Measurements from ENCODE around the gene HOXA9. TPM values are rescaled to one million over a fixed set of nuclear protein-coding genes. Genes with fewer than 3 reads are reported as not detected.

HOXA9 gene
- total RNA-seq, 4 donors from 2014 or later: 25.7 to 71.2 (median 46.1) TPM

DNA sequence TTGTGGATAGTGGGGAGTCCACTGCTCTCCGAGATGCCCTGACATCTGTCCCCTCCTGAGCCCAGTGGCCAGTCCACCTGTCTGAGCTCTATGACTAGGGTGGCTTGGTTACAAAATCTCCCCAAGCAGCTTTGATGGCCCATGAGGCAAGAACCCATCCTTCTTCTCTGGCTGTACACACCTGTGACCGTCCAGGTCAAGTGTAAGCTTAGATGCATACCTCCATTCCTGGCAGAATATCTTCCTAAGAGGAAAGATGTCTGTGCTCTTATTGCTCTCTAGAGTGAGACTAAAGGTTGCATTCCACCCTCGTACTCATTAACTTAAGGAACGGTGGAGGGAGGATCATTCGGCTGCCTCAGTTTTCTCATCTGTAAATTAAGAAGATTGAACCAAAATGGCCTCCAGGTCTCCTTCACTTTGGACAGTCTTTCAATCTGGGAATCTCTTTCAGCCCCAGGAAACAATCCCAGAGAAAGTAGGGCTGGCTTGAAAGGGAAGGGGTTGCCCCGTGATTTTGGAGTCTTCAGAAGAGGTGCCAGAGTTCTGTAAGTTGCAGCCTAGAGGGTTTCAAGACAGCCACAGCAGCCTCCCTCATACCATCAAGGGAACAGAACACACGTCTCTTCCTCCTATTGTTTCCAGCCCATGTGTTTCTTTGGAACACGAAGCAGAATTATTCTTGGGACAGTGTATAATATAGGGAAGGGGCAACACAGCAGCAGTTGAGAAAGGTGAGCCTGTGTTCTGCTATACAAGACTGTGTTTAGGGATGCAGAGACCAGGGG, 40.2 kb downstream of the HOXA9 start:
- peak overlapping the region in 1 of 4 donors; percentile 30 for H3K4me3 ChIP-seq
- peak overlapping the region in 3 of 4 donors; percentile 61 to 85 (median 74) for H3K27ac ChIP-seq
- no peaks in the 10 kb centered on the region for H3K9me3 ChIP-seq
- peaks cover 0 to 84% (median 6%) of the 10 kb centered on the region in 4 donors for H3K4me1 ChIP-seq
- H3K27me3 ChIP-seq: no peaks in the 10 kb centered on the region
- TF ChIP-seq, protein P1, sequence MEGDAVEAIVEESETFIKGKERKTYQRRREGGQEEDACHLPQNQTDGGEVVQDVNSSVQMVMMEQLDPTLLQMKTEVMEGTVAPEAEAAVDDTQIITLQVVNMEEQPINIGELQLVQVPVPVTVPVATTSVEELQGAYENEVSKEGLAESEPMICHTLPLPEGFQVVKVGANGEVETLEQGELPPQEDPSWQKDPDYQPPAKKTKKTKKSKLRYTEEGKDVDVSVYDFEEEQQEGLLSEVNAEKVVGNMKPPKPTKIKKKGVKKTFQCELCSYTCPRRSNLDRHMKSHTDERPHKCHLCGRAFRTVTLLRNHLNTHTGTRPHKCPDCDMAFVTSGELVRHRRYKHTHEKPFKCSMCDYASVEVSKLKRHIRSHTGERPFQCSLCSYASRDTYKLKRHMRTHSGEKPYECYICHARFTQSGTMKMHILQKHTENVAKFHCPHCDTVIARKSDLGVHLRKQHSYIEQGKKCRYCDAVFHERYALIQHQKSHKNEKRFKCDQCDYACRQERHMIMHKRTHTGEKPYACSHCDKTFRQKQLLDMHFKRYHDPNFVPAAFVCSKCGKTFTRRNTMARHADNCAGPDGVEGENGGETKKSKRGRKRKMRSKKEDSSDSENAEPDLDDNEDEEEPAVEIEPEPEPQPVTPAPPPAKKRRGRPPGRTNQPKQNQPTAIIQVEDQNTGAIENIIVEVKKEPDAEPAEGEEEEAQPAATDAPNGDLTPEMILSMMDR (IDR thresholded peaks at IDR 0.05): no peak
- no peak for TF ChIP-seq POLR2A (IDR thresholded peaks at IDR 0.05)
- no peaks in the 10 kb centered on the region for H3K36me3 ChIP-seq
- peak in 2 of 3 donors; percentile 5 to 63 for DNase-seq

DNA sequence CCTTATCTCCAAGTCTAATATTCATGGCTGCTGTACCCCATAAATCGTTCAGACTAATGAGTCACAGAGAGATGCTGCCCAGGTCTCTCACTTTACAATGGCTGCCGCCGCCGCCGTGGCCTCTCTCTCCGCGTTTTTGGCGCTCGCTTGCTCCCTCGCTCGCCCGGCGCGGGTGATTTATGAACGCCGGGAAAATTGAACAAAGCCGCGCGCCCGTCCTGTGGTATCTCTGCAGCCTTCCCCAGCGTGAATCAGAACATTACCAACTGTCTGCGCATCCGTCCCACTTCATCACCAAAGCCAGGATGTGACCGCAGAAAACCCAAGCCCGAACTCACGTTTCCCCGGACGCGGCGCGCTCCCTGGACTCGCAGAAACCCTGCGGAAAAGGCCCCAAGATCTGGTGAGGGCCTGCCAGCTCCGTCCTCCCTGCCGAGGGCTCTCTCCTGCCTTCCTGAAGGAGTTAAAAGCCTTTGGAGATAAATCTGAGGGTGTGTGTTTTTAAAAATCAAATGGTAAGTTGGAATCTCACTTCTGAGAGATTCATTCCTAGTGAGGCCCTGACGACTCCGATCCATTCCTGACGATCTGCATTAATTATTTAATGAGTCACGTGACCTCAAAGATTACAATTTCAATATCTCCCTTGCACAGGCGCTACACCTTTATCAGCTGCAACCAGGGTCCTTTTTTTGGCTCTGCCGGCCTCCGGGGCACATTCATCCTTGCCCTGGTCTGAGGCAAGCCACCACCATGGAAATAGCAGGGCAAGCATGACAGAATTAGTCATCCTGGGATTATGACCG, 41.0 kb downstream of the HOXA9 start:
- H3K4me1 ChIP-seq: peaks cover 0 to 89% (median 5%) of the 10 kb centered on the region in 4 donors
- peak overlapping the region in 3 of 4 donors; percentile 61 to 85 (median 74) for H3K27ac ChIP-seq
- TF ChIP-seq, protein P1 (IDR thresholded peaks at IDR 0.05): no peak
- no peak for TF ChIP-seq POLR2A (IDR thresholded peaks at IDR 0.05)
- no peaks in the 10 kb centered on the region for H3K27me3 ChIP-seq
- peak overlapping the region in 2 of 4 donors; percentile 30 to 35 for H3K4me3 ChIP-seq
- H3K36me3 ChIP-seq: no peaks in the 10 kb centered on the region
- peak in 2 of 3 donors; percentile 8 to 58 for DNase-seq
- H3K9me3 ChIP-seq: no peaks in the 10 kb centered on the region

DNA sequence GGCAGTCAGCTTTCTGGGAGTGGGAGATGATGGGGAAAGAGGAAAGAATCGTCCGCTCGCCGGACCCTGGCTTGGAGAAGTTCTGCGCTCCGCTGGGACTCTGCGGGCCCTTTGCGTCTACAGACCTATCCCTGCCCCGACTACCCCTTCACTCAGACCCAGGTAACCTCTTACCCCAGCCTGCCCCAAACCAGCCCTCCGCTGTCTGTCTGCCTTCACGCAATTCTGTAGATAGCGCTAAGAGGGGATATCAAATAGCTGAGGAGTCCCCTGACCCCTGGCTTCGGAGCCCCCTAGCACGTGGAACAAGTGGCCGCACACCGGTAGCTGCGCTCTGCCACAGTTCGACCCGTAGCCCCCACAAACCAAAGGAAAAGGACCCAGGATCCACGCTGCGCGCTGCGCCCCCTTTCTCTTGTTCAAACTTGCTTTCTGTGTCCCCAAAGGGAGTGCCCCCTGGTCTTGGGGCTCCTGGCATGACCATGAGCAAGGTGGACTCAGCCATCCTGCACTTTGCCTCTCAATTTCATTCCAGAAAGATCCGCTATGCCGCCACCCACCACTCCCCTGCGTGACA, 41.8 kb downstream of the HOXA9 start:
- peak in 1 of 3 donors; percentile 55 for DNase-seq
- Histone ChIP-seq H3K4me3 (peak overlapping the region in 2 of 4 donors; percentile 35 to 50), H3K9me3 (no peaks in the 10 kb centered on the region), H3K27me3 (no peaks in the 10 kb centered on the region), H3K27ac (peak overlapping the region; percentile 10 to 85 (median 68)), H3K4me1 (peaks cover 0 to 89% (median 4%) of the 10 kb centered on the region in 4 donors), H3K36me3 (no peaks in the 10 kb centered on the region)
- no peak for TF ChIP-seq POLR2A (IDR thresholded peaks at IDR 0.05)
- TF ChIP-seq, protein P1 (IDR thresholded peaks at IDR 0.05): no peak

DNA sequence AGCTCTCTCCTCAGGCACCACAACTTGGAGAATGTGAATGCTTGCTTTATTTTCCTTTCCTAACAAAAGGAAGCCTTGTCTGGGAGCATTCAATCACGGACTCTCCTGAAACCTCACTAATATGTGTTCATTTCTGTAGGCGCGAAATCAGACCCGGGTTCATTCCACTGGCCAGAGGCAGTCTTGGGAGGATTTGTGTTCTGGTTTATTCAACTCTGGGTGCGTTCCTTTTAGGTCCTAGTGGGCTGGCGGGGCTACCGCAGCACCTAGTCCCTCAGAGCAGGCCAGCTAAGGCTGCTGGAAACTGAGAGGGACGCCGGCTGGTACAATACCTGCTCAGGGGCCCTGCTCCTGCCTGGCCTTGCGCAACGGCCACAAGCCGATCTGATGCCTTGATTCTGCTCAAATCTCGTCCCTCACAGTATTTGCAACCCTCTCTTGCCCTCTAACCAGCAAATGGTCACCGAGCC, 42.3 kb downstream of the HOXA9 start:
- DNase-seq: peak in 1 of 3 donors; percentile 59
- Histone ChIP-seq H3K4me3 (peak overlapping the region in 3 of 4 donors; percentile 19 to 50 (median 35)), H3K4me1 (peaks cover 0 to 89% (median 4%) of the 10 kb centered on the region in 4 donors), H3K36me3 (no peaks in the 10 kb centered on the region), H3K9me3 (no peaks in the 10 kb centered on the region), H3K27me3 (no peaks in the 10 kb centered on the region), H3K27ac (peak overlapping the region; percentile 10 to 85 (median 68))
- TF ChIP-seq, protein P1 (IDR thresholded peaks at IDR 0.05): no peak
- no peak for TF ChIP-seq POLR2A (IDR thresholded peaks at IDR 0.05)

Data from Peyer's patch (tissue), 4 donors.